Mammary epithelial cell (primary cell): ENCODE results near the gene HOXA4.

Experiments used
- EZH2 ChIP-seq: IDR thresholded peaks from 2 replicates; pipeline ENCODE4 v1.6.1; 2012; ENCODE audit warnings: low read length, inconsistent platforms, borderline replicate concordance
- TF ChIP-seq, protein P1 (sequence below), 2 donors: IDR thresholded peaks in 1 of 2; conservative IDR thresholded peaks in 1 of 2; 2 replicates each; pipeline ENCODE4 v1.5.1; 2011 to 2012; ENCODE audit warnings: inconsistent platforms in 2 of 2, low read length in 2 of 2, mild to moderate bottlenecking in 2 of 2, control low read depth in 1 of 2, low read depth in 1 of 2; ENCODE audit not compliant: insufficient read depth in 1 of 2; ENCODE audit errors: extremely low read depth in 1 of 2

GRCh38 chr7:27116031-27116961 is 14.3 kb downstream of the HOXA4 start:
- TF ChIP-seq, protein P1, sequence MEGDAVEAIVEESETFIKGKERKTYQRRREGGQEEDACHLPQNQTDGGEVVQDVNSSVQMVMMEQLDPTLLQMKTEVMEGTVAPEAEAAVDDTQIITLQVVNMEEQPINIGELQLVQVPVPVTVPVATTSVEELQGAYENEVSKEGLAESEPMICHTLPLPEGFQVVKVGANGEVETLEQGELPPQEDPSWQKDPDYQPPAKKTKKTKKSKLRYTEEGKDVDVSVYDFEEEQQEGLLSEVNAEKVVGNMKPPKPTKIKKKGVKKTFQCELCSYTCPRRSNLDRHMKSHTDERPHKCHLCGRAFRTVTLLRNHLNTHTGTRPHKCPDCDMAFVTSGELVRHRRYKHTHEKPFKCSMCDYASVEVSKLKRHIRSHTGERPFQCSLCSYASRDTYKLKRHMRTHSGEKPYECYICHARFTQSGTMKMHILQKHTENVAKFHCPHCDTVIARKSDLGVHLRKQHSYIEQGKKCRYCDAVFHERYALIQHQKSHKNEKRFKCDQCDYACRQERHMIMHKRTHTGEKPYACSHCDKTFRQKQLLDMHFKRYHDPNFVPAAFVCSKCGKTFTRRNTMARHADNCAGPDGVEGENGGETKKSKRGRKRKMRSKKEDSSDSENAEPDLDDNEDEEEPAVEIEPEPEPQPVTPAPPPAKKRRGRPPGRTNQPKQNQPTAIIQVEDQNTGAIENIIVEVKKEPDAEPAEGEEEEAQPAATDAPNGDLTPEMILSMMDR (conservative IDR thresholded peaks at IDR 0.05 in 1 of 2, IDR thresholded peaks at IDR 0.05 in 1 of 2; ENCODE audit: extremely low read depth in 1 of 2, insufficient read depth in 1 of 2, low read depth in 1 of 2, low read length in 2 of 2), result no peak
- no peak for TF ChIP-seq EZH2
